Fibroblast of the aortic adventitia (primary cell): ENCODE data around the gene SOCS3. TPM values are rescaled to one million over a fixed set of nuclear protein-coding genes. Genes with fewer than 3 reads are reported as not detected.

ENCODE experiments used
- DNase-seq: peaks from one replicate; pipeline ENCODE4 v3.0.0-alpha.2; 2010; ENCODE audit warnings: low read depth
- H3K4me3 ChIP-seq: 2 replicates; pipeline ENCODE4 v1.5.1; 2011; ENCODE audit warnings: low read depth, mild to moderate bottlenecking, control low read depth, low read length, moderate library complexity
- total RNA-seq: library from RNA; depleted of rRNA; stranded (reverse); fragments of >200 nt; gene quantifications from 2 replicates; pipeline ENCODE4 v1.2.3, GENCODE V29; 2012; ENCODE audit warnings: low replicate concordance
- TF ChIP-seq, protein P1 (sequence below): IDR thresholded peaks from 2 replicates; pipeline ENCODE4 v1.5.1; 2011; ENCODE audit warnings: mild to moderate bottlenecking, low read length, control low read depth, inconsistent platforms; ENCODE audit not compliant: insufficient read depth

Gene SOCS3
- total RNA-seq, 1 donor: 50.6 TPM

- TF ChIP-seq, protein P1, sequence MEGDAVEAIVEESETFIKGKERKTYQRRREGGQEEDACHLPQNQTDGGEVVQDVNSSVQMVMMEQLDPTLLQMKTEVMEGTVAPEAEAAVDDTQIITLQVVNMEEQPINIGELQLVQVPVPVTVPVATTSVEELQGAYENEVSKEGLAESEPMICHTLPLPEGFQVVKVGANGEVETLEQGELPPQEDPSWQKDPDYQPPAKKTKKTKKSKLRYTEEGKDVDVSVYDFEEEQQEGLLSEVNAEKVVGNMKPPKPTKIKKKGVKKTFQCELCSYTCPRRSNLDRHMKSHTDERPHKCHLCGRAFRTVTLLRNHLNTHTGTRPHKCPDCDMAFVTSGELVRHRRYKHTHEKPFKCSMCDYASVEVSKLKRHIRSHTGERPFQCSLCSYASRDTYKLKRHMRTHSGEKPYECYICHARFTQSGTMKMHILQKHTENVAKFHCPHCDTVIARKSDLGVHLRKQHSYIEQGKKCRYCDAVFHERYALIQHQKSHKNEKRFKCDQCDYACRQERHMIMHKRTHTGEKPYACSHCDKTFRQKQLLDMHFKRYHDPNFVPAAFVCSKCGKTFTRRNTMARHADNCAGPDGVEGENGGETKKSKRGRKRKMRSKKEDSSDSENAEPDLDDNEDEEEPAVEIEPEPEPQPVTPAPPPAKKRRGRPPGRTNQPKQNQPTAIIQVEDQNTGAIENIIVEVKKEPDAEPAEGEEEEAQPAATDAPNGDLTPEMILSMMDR: no peak
- H3K4me3 ChIP-seq: peak overlapping the region; percentile 54
- DNase-seq: no peak
Measured at GRCh38 chr17:78353834-78354233, 6.0 kb downstream of the SOCS3 start.

GRCh38 chr17:78351449-78352006, 8.3 kb downstream of the SOCS3 start:
- H3K4me3 ChIP-seq: no peak overlapping the region
- TF ChIP-seq, protein P1: peak; percentile 40
- peak; percentile 100 for DNase-seq

DNA sequence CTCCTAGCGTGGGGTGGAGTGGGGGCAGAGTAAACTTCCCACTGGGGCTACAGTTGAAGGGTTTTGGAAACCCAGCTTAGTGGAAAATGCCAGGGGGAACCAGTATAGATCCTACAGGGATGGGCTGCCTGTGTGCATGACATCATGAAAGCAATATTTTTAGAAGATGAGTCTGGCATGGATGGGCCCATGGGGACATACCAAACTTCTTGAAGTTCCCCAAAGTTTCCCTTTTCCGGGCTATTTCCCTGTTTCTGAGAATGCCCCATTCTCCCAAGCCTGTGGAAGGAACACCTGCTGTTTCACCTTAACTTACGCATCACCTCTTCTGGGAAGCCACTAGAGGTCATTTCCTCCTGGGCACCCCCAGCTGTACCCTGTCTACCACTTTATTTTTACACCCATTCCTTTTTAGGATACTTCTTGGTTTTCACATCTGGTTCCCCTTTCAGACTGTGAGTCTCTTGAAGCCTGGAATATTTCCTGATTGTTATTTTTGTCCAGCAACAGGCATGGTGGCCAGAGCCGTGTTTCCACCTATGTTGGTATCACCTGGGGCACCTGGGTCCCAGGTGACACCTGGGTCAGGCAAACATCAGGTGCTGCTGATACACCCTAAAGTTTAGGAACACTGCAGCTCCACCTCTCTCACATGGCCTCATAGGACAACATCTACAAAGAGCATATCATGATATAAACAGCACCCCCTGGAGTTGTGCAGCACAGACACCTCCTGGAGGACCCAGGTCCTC, 9.8 kb downstream of the SOCS3 start:
- no peak overlapping the region for H3K4me3 ChIP-seq
- TF ChIP-seq, protein P1: no peak
- DNase-seq: no peak

GRCh38 chr17:78348055-78348770, 11.7 kb downstream of the SOCS3 start:
- TF ChIP-seq, protein P1: no peak
- DNase-seq: no peak
- H3K4me3 ChIP-seq: no peak overlapping the region

DNA sequence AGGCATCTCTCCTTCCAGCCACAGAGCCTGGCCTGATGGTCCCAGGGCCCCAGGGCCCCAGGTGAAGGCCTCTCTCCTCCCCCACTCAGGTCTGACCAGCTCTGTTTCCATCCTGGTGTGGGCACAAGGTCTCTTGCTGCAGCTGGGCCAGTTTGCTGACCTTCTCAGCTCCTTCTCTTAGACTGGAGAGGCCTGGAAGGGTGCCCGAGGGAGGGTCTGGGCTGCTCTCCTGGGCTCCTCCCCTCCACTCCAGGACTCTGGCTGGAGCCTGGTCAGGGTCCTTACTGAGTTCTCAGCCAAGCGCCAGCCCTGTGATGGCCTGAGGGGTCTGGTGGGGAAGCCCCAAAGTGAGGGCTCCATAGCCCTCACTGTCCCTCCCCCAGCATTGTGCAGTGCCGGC, 12.4 kb downstream of the SOCS3 start:
- TF ChIP-seq, protein P1: no peak
- no peak overlapping the region for H3K4me3 ChIP-seq
- DNase-seq: no peak

- H3K4me3 ChIP-seq: no peak overlapping the region
- DNase-seq: no peak
- TF ChIP-seq, protein P1: no peak
Measured at GRCh38 chr17:78346605-78347250, 13.1 kb downstream of the SOCS3 start.
